Suprapubic skin (tissue), 3 donors: ENCODE data around the gene CABLES1.

Source experiments
- CTCF ChIP-seq, 2 donors: fragments of 200-600 bp in 1 of 2; fragments of 450-650 bp in 1 of 2; sonication (generic) in 1 of 2; IDR thresholded peaks; one replicate each; pipeline ENCODE4 v1.5.1; 2016 to 2019; ENCODE audit warnings: antibody characterized with exemption in 2 of 2, mild to moderate bottlenecking in 1 of 2, moderate library complexity in 1 of 2
- POLR2AphosphoS5 ChIP-seq, 3 donors: sonication (generic); formaldehyde crosslinking; IDR thresholded peaks; one replicate each; pipeline ENCODE4 v1.6.1; 2017; ENCODE audit warnings: antibody characterized with exemption in 3 of 3

- no peak for TF ChIP-seq CTCF (IDR thresholded peaks at IDR 0.05)
- no peak for TF ChIP-seq POLR2AphosphoS5 (IDR thresholded peaks at IDR 0.05)
Measured at GRCh38 chr18:23257137-23257536, 121.9 kb downstream of the CABLES1 start.
